HG03097 (cell line): Measurements from ENCODE around the gene SSH2.

ENCODE experiments used
- ATAC-seq: cut with Tn5 transposase; IDR thresholded peaks from one replicate; pipeline ENCODE4 v1.9.1; 2021; ENCODE audit not compliant: unreplicated experiment, low FRiP score

SSH2 gene

DNA sequence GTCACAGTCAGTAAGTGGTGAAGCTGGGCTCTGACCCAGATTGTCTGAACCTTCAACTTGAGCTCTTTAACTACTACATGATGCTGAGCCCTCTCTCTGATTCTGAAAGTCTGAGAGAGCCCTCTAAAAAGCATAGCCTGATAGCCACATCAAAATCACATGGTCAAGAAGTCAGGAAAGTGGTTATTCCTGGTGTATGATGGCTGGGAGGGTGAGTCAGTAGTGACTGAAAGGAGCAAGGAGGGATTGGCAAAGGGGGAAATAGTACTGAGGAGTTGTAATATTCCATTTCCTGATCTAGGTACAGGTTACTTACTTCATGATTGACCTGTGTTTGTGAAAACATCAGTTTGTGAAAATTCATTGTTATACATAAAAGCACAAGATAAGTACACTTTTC lies 89.1 kb downstream of the SSH2 start:
- no peak for ATAC-seq

- ATAC-seq = no peak
Observed at GRCh38 chr17:29839656-29840055, 90.4 kb downstream of the SSH2 start.

- ATAC-seq = no peak
Observed at GRCh38 chr17:29838961-29839360, 91.1 kb downstream of the SSH2 start.

DNA sequence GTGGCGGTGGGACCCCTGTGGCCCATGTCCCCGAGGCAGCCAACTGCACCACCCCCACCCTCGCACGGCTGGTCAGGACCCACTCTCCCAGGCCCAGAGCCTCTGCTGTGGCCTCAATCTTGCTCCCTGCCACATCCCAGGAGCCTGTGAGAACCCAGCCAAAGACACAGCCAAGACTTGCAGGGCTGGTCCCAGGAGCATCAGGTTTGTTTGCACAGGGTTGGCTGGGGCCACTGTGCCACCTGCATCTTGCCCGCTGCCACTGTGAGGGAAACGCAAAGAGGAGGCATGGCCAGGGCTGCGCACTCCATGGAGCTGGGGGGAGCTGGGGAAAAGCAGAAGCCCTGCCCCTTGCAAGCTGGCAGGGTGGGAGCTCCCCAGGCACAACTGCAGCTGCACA lies 92.5 kb downstream of the SSH2 start:
- no peak for ATAC-seq

GRCh38 chr17:29836643-29837042 lies 93.4 kb downstream of the SSH2 start:
- no peak for ATAC-seq

DNA sequence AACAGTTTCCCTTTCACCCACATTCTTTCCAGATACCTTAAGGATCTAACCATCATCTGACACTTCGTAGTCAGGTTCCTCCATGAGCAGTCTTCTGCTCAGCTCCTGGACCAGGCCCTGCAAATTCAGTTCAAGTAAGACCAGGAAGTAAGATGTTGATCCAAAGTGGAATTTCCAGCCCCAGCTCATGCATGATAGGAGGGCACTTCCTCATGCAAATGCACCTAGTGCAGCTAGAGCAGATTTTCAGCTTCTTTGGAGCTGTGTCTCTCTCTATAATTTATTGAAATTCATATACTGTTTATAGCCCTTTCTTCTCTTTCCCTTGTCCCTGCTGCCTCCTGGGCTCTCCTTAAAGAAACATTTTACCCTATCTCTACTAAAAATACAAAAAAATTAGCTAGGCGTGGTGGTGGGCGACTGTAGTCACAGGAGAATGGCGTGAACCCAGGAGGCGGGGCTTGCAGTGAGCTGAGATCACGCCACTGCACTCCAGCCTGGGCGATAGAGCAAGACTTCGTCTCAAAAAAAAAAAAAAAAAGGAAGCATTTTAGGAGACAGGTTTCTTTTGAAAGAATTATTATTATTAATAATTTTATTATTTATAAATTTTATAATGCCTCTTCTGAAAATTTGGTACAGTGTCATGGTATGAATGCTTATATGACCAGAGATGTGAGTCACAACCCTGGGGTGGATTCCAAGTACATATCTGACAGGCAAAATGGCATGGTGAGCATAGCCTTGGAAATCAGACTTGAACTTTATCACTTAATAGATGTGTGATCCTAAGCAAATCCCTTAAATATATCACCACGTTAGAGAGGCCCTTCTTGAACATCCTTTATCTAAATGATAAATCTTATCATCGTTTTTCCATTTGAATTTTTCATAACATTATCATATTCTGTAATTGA lies 94.3 kb downstream of the SSH2 start:
- ATAC-seq = no peak

GRCh38 chr17:29833801-29834200 lies 96.2 kb downstream of the SSH2 start:
- no peak for ATAC-seq

DNA sequence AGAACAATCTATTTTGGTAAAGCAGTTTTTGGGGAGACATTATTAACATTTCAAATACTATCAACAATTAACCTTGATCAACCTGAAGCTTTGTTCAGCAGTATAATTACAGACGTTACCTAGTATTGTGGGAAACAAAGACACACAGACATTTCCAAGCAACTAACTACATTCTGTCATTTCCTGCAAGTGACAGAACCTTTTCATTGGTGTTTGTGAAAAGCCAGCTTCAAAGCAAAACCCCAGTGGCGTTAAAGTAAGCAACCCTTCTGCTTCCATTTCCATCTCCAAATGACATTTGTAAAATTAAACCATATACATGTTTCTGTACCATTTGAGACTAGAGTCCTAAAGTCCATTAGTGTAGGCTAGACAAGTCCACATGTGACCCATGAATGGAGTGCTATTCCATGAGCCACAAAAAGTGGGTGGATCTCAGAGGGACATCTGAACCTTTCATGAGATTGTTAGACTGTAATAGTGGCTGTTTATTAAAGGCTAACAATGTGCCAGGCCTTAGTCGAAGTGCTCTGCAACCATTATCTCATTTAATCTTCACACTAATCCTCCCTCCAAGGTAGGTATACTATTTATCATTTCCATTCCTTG lies 101.2 kb downstream of the SSH2 start:
- ATAC-seq = no peak

GRCh38 chr17:29827179-29827578 lies 102.8 kb downstream of the SSH2 start:
- no peak for ATAC-seq

DNA sequence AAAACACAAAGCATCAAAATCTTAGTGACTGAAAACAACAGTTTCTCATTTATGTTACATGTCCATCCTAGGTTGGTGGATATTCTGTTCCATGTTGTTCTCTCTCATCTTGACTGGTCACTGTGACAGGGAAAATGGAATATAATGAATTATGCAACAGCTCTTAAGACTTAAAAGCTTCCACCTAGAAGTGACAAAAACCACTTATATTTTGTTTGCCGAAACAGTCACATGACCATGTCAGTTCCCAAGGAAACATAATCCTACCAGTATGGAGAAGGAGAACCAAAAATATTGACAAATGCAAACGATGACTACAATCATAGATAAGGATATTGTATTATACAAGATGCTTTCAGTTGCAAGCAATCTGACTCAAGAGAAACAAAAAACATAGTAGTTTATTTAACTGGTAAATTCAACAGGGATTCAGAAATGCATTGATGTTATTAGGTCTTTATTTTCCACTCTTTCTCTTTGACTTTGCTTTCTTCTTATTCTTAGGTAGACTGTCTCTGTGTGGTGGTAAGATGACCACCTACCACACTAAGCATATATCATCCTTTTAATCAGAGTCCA lies 103.8 kb downstream of the SSH2 start:
- no peak for ATAC-seq

DNA sequence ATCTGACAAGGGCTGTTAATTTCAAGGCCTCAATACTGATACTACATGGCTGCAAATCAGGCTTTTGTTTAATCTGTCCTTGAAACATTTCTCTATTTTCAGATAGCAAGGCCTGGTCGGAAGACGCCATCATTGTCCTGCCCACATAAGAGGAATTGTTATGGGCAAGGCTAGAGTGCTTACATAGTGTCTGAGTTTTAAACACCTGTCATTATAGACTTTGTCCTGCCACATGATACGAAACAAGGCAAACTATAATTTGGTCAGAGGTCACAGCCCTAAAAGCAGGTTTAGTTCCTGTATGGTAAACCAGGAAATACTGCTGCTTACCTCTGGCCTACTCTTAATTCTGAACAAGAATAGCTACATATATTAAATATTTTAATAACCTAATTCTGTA lies 104.4 kb downstream of the SSH2 start:
- no peak for ATAC-seq

DNA sequence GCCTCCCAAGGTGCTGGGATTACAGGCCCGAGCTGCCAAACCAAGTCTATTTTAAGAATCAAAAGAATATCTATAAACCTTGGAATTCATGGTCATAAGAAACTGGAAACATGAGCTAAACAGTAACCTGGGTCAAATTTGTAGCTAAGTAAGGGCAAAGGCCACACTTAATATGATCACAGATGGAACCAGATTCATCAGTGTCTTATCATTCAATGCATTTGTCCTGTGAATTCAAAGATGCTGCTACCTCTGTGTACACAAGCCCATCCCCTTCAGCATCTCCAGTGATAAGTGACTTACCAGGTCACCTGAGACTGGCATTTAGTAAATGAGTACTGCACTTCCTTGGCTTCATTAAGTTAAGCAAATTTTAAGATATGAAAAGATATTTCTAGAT lies 108.1 kb downstream of the SSH2 start:
- ATAC-seq = no peak

GRCh38 chr17:29820425-29820824 lies 109.6 kb downstream of the SSH2 start:
- ATAC-seq = no peak

GRCh38 chr17:29807520-29808361 lies 122.3 kb downstream of the SSH2 start:
- no peak for ATAC-seq

DNA sequence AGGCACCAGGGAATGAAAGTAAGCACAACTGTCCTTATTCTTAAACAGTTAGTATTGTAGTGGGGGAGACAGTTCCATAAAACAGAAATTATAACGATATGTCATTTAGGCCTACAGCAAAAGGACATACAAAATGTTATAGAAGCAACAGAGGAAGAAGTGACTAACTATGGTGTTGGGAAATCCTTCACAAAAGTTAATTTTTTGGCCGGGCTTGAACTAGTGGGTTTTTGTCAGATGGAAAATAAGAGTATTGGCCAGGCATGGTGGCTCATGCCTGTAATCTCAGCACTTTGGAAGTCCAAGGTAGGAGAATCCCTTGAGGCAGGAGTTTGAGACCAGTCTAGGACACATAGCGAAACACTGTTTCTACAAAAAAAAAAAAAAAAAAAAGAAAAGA lies 127.8 kb downstream of the SSH2 start:
- ATAC-seq = no peak

GRCh38 chr17:29800457-29800856 lies 129.6 kb downstream of the SSH2 start:
- ATAC-seq = no peak

DNA sequence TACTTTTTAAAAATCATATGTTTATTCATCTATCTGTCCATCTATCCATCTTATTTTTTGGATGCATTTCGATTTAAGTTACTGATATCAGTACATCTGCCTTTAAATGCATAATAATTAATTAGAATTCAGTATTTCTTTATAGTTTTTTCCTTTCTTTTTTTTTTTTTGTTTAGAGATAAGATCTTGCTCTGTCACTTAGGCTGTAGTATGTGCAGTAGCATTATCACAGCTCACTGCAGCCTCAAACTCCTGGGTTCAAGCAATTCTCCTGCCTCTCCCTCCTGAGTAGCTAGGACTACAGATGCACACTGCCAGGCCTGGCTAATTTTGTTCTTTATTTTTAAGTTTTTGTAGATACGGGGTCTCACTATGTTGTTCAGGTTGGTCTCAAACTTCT lies 133.4 kb downstream of the SSH2 start:
- ATAC-seq = no peak

DNA sequence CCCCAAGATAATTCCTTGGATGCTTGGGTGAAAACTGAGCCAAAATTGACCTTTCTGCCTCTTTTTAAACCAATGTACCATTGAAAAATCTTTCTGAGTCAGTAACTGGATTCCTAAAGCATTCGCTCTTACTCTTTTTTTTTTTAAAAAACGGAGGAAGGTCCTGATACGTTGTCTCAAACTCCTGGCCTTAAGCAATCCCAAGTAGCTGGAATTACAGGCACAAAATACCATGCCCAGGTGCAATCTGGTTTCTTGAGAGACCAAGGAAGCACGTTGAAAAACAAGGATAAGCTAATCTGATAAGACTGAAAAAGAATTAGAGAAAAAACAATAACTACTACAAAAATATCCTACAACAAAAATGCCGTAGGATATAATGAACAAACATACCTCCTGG lies 136.5 kb downstream of the SSH2 start:
- no peak for ATAC-seq

- ATAC-seq = no peak
Observed at GRCh38 chr17:29791336-29792080, 138.5 kb downstream of the SSH2 start.
